Upper lobe of left lung (tissue), 4 donors: ENCODE data around the gene SIRT4.
A peak's percentile ranks its signal among the peaks of the same experiment; 100 is the strongest.

Experiments
- EP300 ChIP-seq, 4 donors: sonication (generic); formaldehyde crosslinking; IDR thresholded peaks; one replicate each; pipeline ENCODE4 v1.5.1; 2017; ENCODE audit warnings: antibody characterized with exemption in 4 of 4, control low read depth in 2 of 4
- TF ChIP-seq, protein P1 (sequence below), 6 experiments: fragments of 450-650 bp in 4 of 6; fragments of 200-600 bp in 2 of 6; sonication (generic) in 2 of 6; IDR thresholded peaks; one replicate each; pipeline ENCODE4 v1.5.1; 2016 to 2019; ENCODE audit warnings: antibody characterized with exemption in 6 of 6

DNA sequence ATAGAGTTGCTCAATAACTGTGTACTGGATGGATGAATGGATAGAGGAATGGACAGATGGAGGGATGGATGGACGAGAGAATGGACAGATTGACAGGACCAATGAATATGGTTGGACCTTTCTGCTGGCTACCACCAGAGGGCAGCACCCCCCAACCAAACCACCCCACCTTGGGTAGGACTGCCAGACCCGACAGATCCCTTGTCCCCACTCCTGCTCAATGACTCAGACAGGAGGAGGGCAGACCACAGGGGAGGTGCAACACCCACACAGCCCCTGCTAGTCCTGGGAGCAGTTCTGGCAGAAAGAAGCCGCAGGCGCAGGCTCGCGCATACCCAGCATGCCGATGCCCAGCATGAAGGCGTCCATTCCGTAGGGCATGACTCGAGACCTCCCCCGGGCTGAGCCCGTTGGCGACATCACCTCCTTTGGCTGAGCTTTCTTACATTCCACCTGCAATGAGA lies 54.5 kb downstream of the SIRT4 start:
- TF ChIP-seq, protein P1, sequence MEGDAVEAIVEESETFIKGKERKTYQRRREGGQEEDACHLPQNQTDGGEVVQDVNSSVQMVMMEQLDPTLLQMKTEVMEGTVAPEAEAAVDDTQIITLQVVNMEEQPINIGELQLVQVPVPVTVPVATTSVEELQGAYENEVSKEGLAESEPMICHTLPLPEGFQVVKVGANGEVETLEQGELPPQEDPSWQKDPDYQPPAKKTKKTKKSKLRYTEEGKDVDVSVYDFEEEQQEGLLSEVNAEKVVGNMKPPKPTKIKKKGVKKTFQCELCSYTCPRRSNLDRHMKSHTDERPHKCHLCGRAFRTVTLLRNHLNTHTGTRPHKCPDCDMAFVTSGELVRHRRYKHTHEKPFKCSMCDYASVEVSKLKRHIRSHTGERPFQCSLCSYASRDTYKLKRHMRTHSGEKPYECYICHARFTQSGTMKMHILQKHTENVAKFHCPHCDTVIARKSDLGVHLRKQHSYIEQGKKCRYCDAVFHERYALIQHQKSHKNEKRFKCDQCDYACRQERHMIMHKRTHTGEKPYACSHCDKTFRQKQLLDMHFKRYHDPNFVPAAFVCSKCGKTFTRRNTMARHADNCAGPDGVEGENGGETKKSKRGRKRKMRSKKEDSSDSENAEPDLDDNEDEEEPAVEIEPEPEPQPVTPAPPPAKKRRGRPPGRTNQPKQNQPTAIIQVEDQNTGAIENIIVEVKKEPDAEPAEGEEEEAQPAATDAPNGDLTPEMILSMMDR (IDR thresholded peaks at IDR 0.05), result peak; percentile 73 to 89 (median 83)
- TF ChIP-seq EP300 (IDR thresholded peaks at IDR 0.05), result no peak
